ENCODE measurements around the gene GP5.

Gene GP5

GRCh38 chr3:194399166-194399565, at the start of gene GP5:
Gene GP5, minus strand, starts transcription at chr3:194399266. Its CDS starts 984 bp downstream, at chr3:194398282.
- DNase-seq (ENCODE audit: low read depth, low spot score), result no peak

GRCh38 chr3:194447657-194448056, 48.6 kb upstream of the GP5 start:
- DNase-seq (ENCODE audit: low read depth, low spot score), result no peak

DNA sequence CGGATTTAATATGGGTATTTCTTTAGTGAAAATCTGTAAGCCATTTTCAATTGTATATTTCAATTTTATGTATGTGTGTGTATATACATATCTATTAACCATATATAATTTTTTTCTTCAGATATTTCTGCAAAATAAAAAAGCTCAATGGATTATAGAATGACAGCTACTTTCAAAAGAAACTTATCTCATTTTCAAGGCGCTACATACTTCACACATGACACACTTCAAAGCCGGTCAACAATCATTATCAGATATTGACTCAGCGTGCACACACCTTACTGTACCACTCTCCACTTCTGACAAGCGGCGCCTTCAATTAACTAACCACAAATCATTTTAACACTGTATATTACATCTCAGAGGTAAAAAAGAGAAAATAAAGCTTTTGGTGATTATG, 48.1 kb upstream of the GP5 start:
- no peak for DNase-seq (ENCODE audit: low read depth, low spot score)

DNA sequence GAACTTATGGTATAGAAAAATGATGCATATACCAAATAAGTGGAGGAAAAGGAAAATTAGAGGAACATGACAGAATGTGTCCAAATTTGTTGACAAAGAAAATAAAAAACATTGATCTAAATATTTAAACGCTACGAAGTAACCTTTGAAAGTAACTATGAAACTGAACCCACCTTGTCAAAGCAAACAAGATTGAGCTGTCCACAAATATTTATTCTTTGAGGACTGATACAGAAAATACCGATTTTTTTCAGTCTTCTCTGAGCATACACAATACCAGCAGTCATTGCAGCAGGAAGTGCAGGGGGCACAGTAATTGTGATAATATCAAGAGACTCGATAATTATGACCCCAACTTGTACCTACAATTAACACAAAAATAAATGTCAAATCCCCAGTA, 47.7 kb upstream of the GP5 start:
- DNase-seq (ENCODE audit: low read depth, low spot score), result no peak

- DNase-seq (ENCODE audit: low read depth, low spot score), result no peak
Observed at GRCh38 chr3:194446172-194446571, 47.1 kb upstream of the GP5 start.

- no peak for DNase-seq (ENCODE audit: low read depth, low spot score)
Observed at GRCh38 chr3:194443901-194444300, 44.8 kb upstream of the GP5 start.

DNA sequence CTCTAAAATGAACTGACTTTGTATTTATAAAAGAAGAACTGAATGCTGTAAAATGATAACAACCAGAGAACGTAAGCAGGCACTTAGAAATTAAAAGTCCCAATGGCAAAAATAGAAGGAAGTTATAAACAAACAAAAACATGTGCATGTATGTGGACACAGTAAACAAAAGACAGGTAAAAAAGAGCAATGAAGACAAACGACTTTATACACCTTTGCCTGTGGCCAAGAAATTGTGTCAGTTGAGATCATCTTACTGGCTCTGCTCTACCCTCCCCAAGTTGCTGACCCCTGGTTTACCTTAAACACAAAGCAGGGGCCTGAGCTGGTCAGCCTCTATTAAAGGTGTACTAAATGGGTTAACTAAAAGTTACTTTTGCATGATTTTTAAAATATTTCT, 41.7 kb upstream of the GP5 start:
- no peak for DNase-seq (ENCODE audit: low read depth, low spot score)

- no peak for DNase-seq (ENCODE audit: low read depth, low spot score)
Observed at GRCh38 chr3:194439881-194440550, 41.0 kb upstream of the GP5 start.

GRCh38 chr3:194434503-194434902, 35.4 kb upstream of the GP5 start:
- no peak for DNase-seq (ENCODE audit: low read depth, low spot score)

GRCh38 chr3:194431554-194431953, 32.5 kb upstream of the GP5 start:
- no peak for DNase-seq (ENCODE audit: low read depth, low spot score)

- DNase-seq (ENCODE audit: low read depth, low spot score), result no peak
Observed at GRCh38 chr3:194425399-194425798, 26.3 kb upstream of the GP5 start.

GRCh38 chr3:194424953-194425352, 25.9 kb upstream of the GP5 start:
- DNase-seq (ENCODE audit: low read depth, low spot score), result no peak

DNA sequence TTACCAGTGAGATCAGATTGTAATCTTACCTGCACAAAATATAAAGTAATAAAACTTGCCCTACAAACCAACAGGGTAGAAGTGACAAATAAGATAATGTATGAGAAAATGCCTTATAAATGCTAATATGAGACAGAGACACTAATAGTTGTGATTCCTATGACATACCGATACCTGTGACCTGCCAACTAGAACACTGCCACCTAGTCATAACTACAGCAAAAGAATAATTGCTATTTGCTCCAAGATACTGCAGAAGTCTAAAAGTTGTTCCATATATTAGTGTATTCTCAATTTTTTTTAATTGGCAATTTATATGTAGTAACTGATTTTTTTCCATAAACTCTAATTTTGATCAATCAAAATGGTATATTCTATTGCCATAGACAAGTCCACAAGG, 25.3 kb upstream of the GP5 start:
- DNase-seq (ENCODE audit: low read depth, low spot score), result no peak

- no peak for DNase-seq (ENCODE audit: low read depth, low spot score)
Observed at GRCh38 chr3:194423317-194423716, 24.3 kb upstream of the GP5 start.

DNA sequence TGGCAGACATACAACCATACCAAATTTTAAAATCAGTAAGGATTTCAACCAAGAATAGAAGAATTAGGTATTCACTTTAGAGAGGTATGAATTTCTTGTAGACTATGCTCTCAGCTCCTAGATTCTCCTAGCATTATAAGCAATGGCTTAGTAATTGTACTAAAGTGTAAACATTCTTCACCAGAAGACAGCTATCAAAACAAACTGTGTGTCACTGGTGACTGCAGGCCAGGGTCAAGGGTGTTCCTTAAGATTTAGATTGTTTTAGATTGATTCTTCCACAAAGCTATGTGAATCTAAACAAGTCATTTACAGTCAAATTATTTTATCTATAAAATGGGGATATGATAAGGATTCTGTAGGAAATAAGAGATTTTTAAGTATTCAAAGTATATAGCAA, 23.1 kb upstream of the GP5 start:
- no peak for DNase-seq (ENCODE audit: low read depth, low spot score)

- DNase-seq (ENCODE audit: low read depth, low spot score), result no peak
Observed at GRCh38 chr3:194418671-194419070, 19.6 kb upstream of the GP5 start.

GRCh38 chr3:194407423-194407822, 8.4 kb upstream of the GP5 start:
- no peak for DNase-seq (ENCODE audit: low read depth, low spot score)

DNA sequence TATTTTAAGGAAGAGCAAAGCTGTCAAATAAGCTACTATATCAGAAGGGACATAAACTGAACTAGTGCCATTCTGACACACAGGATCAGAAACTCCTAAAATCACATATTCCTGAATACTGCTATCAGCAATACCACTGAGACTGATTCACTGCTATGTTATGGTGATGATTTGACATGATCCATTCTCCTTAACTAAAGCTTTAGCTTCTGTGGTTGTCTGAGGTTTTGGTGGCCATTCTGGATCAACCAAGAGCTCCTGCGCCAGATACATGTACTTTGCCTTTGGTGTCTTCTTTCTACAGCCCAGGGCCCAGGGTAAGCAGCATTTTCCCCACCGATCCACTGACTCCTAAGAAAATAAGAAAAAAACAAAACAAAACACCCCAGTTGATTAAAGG, 6.7 kb upstream of the GP5 start:
- no peak for DNase-seq (ENCODE audit: low read depth, low spot score)

DNA sequence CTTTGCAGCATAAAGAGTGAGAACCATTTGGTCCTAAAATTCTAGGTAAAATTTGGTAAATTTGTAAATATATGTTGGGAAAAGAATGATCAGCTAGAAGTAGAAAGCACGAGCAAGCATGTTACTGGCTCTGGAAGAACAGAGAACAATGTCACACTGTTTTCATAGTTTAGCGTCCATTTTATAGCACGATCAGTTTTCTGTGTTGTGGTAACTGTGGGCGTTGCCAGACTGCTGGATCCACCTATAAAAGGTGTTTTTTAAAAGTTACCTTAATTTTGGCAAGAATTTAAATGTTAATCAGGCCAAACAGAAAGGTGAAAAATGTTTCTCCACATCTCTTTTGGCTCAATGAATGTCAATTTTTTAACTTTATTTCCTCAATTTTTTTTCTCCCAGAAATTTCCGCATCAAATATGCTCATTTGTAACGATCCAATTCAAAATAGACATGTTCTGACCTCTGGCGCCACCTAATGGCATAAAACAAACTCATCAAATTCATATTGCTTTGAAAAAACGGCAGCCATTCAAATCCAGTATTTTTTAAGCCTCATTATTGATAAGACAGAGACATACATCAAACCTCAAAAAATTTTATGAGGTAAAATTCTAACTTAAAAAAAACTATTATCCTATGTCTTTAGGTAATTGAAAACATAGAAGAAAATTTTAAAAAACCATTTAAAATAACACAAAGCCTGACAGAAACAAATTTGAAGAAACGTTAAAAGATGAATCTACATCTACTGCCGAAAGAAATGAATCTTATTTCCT, 5.5 kb upstream of the GP5 start:
- DNase-seq (ENCODE audit: low read depth, low spot score), result peak; percentile 36

- no peak for DNase-seq (ENCODE audit: low read depth, low spot score)
Observed at GRCh38 chr3:194401868-194402329, 2.8 kb upstream of the GP5 start.

DNA sequence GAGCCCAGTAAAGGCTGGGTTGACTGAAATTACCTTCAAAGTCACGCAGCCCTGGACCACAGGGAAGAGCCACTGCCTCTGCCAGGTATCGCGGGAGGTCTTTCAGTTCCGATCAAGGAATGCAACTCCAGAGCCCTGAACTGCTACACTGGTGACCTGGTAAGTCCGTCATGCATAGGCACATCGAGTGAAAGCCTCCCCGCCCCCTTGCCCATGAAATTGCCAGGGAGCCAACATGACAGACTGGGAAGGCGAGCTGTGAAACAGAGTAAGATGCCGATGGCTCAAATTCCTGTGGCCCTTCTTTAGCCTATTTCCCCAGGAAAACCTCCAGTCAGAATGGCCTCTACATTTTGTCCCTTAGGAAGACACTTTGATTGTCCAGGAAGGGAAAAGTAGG, 2.3 kb upstream of the GP5 start:
- no peak for DNase-seq (ENCODE audit: low read depth, low spot score)

- DNase-seq (ENCODE audit: low read depth, low spot score), result no peak
Observed at GRCh38 chr3:194399874-194400411, 877 bp upstream of the GP5 start.

- no peak for DNase-seq (ENCODE audit: low read depth, low spot score)
Observed at GRCh38 chr3:194397757-194398312, 1.2 kb downstream of the GP5 start.

Measured in smooth muscle cell of the brain vasculature (primary cell).